ENCODE measurements around the gene NPAS3. TPM values are rescaled to one million over a fixed set of nuclear protein-coding genes. Genes with fewer than 3 reads are reported as not detected.

NPAS3 gene
- total and polyA plus RNA-seq, 2 donors (not counting 3 experiments of a cell fraction or from before 2014, with no cell fraction given): 0.10 to 0.13 TPM

DNA sequence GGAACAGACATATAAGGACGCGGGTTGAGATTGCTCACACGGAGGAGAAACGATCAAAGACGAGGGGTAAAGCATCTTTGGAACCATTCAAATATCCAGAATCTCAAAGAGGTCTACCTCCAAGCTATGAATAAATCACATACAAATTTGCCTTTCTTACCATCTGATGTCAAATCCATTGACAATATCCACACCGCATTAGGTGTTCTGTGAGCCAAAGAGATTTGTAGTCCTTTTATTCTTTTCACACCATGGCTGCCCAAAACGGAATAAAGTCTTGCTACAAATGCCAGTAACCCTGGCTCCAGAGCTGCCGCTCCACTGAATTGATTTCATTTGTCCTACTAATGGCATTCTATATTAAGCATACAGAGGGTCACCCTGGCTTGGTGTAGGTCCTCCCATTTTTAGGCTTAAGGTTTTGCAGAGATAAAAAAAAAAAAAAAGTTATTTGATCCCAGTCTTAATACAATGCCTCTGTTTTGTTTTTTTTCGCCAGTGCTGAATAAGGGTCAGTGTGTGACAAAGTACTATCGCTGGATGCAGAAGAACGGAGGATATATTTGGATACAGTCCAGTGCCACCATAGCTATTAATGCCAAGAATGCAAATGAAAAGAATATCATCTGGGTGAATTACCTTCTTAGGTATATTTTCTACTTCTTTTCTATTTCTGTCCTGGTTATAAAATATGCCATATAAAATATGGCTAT lies 854.9 kb downstream of the NPAS3 start:
- CTCF ChIA-PET: interaction anchor here (0.7 to 5.6 kb wide), 72 partner anchors 9 to 1218 kb away, joined by 3 to 128 read pairs (median 5); no protein-coding TSS in a partner anchor
- POLR2A ChIA-PET: no interaction called here
- Histone ChIP-seq H3K27ac (ENCODE audit: insufficient read depth, low read depth, low read length) (no peak overlapping the region), H3K4me2 (ENCODE audit: insufficient read depth, low read length) (no peak overlapping the region), H3K9me3 (replicated peaks; ENCODE audit: control insufficient read depth, insufficient read depth, low read length) (no peaks in the 10 kb centered on the region), H3K27me3 (ENCODE audit: control insufficient read depth in 2 of 2, insufficient read depth in 2 of 2, low read length in 2 of 2) (no peaks in the 10 kb centered on the region), H3K9ac (replicated peaks; ENCODE audit: extremely low read depth, insufficient read depth, low read length) (no peak overlapping the region), H3K9me1 (replicated peaks; ENCODE audit: control insufficient read depth, extremely low read depth, insufficient read depth, low read length) (no peaks in the 10 kb centered on the region), H3K36me3 (ENCODE audit: control insufficient read depth in 2 of 2, extremely low read depth in 1 of 2, insufficient read depth in 2 of 2, low read length in 2 of 2) (no peaks in the 10 kb centered on the region), H2AFZ (ENCODE audit: low read depth, low read length) (no peak overlapping the region), H3K4me3 (replicated peaks in 1 of 3; ENCODE audit: insufficient read depth in 1 of 3, low read depth in 1 of 3, low read length in 3 of 3) (no peak overlapping the region), H4K20me1 (replicated peaks; ENCODE audit: control insufficient read depth, extremely low read depth, insufficient read depth, low read length) (no peaks in the 10 kb centered on the region), H3K4me1 (ENCODE audit: control insufficient read depth, extremely low read depth, insufficient read depth, low read length) (peaks cover 25% of the 10 kb centered on the region), H3K79me2 (ENCODE audit: control insufficient read depth, insufficient read depth, low read length) (no peaks in the 10 kb centered on the region)
- DNase-seq (ENCODE audit: low read depth, low spot score): no peak
- dilution Hi-C loops (cut with MboI; ENCODE audit: extremely low pct_ligation_motif_present, low sequenced_read_pairs) (loop anchor here (25.0 kb wide), 2 partner anchors 131 to 331 kb away; no protein-coding TSS in a partner anchor), intact Hi-C loops (cut with micrococcal nuclease) (loop anchor here (1.0 to 10.0 kb wide), 6 partner anchors 117 to 859 kb away; partner anchors contain the start of gene NPAS3)
- FAIRE-seq: no peak
- BruUV-seq (replicated peaks): no TSS peak
- TF ChIP-seq POLR2AphosphoS5 (IDR thresholded peaks at IDR 0.05; ENCODE audit: insufficient read depth, low read depth, low read length) (no peak), MYC (IDR thresholded peaks at IDR 0.05; ENCODE audit: low read depth, low read length) (no peak), GATA2 (IDR thresholded peaks at IDR 0.05; ENCODE audit: insufficient read depth, insufficient read length, low read depth, low read length) (no peak), POLR2A (IDR thresholded peaks at IDR 0.05; ENCODE audit: low read depth, low read length) (no peak), EZH2 (IDR thresholded peaks at IDR 0.05; ENCODE audit: borderline replicate concordance, low read depth, low read length, severe bottlenecking) (no peak), FOS (IDR thresholded peaks at IDR 0.05; ENCODE audit: borderline replicate concordance, insufficient read depth, low read length) (no peak), JUN (IDR thresholded peaks at IDR 0.05; ENCODE audit: borderline replicate concordance, insufficient read depth, insufficient read length, low read depth) (no peak)
- TF ChIP-seq, protein P1, sequence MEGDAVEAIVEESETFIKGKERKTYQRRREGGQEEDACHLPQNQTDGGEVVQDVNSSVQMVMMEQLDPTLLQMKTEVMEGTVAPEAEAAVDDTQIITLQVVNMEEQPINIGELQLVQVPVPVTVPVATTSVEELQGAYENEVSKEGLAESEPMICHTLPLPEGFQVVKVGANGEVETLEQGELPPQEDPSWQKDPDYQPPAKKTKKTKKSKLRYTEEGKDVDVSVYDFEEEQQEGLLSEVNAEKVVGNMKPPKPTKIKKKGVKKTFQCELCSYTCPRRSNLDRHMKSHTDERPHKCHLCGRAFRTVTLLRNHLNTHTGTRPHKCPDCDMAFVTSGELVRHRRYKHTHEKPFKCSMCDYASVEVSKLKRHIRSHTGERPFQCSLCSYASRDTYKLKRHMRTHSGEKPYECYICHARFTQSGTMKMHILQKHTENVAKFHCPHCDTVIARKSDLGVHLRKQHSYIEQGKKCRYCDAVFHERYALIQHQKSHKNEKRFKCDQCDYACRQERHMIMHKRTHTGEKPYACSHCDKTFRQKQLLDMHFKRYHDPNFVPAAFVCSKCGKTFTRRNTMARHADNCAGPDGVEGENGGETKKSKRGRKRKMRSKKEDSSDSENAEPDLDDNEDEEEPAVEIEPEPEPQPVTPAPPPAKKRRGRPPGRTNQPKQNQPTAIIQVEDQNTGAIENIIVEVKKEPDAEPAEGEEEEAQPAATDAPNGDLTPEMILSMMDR (IDR thresholded peaks at IDR 0.05; ENCODE audit: extremely low read depth in 1 of 2, insufficient read depth in 1 of 2, low read depth in 1 of 2, low read length in 2 of 2): no peak
- TF ChIP-seq, protein P2, sequence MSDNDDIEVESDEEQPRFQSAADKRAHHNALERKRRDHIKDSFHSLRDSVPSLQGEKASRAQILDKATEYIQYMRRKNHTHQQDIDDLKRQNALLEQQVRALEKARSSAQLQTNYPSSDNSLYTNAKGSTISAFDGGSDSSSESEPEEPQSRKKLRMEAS (IDR thresholded peaks at IDR 0.05; ENCODE audit: insufficient read depth, insufficient read length): no peak

Measured in endothelial cell of umbilical vein (primary cell).